ENCODE results near the gene ATG2A. TPM values are rescaled to one million over a fixed set of nuclear protein-coding genes. Genes with fewer than 3 reads are reported as not detected.

The ATG2A gene
- total RNA-seq, 1 donor from 2014 or later = 14.1 TPM

DNA sequence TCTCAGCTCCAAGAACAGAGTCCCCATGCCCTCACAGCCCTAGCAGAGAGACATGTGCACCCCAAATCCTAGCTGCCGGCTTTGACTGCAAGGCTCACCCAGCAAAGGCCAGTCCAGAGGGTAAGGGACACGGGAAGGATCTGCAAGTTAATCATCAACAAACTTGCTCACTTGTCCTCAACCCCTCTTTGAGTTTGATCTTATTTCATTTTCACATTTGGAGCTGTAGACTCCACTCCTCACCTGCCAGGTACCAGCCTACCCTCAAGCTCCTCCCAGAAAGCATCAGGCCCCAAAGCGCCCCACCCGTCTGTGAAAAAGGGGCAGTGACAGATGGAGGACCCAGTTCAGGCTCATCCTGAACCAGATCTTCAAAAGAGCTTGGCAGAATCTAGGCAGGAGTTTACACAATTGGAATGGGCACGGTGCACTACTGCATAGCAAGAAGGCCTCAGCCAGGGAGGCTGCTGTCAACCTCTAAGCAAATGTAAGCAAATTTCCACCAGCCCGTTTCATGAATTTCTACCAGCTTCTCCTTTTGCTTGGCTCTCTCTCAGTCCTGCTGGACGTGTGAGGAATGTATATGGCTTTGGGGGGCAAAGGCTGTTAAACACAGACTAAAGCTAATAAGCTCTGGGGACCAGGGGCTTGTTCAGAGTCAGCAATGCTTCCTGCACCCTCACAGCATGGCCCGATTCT, 44.1 kb downstream of the ATG2A start:
- DNase-seq (ENCODE audit: low read depth) = no peak

DNA sequence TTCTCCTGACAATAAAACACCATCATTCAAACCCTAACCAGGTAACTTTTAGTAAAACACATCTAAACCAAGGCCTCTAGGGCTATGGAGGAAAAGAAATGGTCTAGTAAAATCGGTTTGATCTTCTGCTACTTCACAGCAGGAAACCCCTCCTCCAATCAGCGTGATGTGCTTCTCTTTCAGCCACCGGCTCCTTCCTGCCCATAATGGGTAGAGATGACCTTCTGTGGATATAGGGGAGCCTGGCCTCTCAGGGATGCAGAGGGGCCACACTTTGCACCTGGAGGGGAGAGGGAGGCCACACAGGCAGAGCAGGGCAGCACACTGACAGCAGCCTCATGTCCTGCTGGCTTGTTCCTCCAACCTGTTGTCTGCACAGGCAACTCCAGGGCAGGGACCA, 45.5 kb downstream of the ATG2A start:
- no peak for DNase-seq (ENCODE audit: low read depth)

DNA sequence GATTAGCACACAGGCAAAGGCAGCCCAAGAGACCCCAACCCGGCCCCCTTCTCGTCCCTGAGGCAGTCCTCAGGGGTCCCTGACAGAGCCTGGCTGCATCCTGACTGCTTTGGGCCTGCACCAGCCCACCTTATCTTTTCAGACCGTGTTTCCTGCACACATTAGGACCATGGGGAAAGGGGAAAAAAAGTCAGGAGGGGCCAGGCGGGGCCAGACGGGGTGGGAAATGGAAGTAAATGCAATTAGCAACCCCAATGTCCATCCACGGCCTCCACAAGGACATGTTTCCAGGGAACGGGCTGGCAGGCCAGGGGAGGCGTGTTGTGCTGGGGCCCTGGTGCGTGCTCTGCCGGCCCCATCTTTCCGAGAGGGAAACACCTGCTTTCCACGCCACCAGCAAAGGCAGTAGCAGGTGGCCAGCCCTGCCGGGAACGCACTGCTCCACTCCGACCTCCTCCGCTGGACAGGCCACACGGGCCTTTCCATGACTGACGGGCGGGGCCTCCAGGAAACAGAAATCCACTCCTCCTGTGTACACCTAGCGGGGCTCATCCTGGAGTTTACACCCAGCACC, 46.0 kb downstream of the ATG2A start:
- peak; percentile 48 for DNase-seq (ENCODE audit: low read depth)

DNA sequence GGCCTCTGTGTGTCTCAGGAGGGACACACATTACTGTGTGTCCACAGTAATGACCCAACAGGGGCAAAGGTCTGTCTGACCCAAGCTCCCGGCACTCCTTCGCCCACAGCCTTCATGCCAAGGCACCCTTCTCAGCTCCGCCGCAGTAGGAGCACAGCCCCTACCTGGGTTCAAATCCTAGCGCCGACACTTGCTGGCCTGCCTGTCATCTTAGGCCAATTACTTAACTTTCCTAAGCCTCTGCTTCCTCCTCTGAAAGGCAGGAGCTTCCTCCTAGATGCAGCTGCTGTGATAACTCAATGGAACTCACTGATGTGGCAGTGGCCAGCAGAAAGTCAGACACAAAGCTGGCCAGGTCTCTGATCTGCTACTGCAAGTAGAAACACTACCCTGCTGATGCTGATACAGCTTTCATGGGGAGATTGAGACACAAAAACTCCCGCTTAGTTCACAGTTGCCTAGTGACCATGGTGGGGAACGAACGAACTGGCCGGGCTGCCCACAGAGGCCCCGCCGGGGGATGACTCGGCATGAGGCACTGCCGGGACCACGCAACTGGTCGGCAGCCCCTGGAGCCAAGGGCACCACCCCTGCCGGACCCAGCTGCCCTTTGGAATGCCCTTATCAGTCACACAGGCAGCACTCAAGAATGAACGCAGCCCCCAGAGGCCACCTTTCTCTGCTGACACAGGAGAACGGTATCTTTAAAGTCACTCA, 46.7 kb downstream of the ATG2A start:
- DNase-seq (ENCODE audit: low read depth) = peak; percentile 92

DNA sequence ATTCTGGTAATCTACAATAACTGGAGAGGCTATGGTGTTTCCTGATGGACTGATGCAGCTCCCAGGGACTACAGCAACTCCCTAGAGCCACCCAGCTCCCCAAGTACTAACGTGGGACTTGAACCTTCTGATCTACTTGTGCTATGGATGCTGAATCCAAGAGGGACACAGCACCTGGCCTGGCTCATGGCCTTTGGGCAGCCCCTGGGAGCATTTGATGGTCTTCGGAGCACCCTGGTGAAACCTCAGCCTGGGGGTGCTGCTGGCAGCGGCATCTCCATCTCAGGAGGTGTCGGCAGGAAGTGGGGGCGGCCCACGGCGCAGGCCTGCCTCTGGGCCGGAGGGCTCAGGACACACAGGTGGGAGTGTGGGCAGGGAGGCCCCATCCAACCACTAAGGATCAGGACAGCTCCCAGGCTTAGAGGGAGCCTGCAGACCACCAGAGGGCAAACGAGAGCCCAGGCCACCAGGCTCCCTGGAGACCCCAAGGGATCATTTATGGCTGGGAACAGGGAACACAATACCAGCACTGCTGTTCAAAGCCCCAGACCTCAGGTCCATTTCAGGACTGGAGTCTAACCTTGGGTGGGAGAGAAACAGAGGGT, 47.3 kb downstream of the ATG2A start:
- peak; percentile 68 for DNase-seq (ENCODE audit: low read depth)

DNA sequence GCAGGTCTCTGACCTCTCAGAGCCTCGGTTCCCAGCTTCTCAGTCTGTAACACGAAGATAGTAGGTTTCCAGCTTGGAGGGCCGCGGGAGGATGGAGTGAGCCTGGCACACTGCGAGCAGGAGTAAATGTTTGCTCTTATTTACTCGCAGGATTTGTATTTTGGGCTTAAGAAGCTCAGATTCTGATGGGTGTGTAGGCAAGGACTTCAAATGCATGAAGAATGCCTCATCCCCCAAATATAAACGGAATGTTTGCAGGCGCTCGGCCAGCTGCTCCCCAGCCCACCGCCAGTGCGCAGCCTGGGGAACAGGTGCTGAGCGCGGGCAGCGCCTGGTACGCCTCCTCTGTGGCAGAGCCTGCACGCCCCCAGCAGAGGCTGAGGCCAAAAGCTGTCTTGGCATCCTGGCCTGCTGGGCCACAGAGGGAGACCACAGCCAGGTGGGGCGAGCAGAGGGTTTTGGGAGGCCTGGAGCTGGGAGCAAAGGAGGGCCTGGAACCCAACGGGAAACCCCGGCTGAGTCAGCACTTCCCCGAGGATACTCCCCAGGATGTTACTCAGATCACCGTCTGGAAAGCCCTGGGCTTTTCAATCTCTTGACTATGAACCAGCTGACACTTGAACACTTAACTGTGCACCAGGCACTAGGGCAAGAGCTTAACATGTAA, 48.0 kb downstream of the ATG2A start:
- peak; percentile 99 for DNase-seq (ENCODE audit: low read depth)

DNA sequence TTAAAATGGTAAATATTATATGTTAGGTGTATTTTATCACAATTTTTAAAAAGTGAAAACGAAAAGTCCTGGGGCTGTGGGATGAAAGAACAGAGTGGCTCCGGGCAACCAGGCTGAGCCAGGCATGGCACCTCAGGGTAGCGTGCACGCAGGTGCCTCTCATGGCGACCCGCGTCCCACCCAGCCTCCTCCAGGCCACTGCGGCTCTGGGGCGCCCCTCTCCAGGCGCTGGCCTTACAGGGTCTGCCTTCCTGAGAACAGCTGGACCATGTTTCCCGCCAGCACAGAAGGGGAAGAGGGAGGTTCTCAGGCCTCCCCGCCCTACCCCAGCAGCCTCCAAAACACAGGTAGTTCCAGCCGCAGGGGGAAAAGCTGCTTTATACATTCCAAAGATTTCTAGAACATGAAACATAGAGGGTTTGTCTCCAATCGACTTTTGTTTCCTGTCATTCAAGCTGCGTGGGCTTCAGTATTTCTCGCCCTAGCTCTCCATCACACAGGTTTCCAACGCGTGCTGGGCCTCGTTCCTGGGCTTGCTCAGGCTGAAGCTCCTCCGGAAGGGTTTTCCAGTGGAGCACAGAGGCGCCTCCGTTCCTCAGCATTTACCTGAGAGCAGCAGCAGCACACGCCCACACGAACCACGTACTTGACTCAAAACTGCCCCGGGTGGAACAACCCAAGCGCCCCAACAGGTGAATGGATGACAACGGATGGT, 49.1 kb downstream of the ATG2A start:
- no peak for DNase-seq (ENCODE audit: low read depth)

DNA sequence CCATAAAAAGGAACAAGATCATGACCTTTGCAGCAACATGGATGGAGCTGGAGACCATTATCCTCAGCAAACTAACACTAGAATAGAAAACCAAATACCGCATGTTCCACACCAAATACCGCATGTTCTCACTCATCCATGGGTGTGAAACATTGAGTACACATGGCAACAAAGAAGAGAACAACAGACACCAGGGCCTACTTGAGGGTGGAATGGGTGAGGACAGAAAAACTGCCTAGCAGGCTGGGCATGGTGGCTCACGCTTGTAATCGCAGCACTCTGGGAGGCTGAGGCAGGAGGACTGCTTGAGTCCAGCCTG, 50.9 kb downstream of the ATG2A start:
- DNase-seq (ENCODE audit: low read depth) = no peak

DNA sequence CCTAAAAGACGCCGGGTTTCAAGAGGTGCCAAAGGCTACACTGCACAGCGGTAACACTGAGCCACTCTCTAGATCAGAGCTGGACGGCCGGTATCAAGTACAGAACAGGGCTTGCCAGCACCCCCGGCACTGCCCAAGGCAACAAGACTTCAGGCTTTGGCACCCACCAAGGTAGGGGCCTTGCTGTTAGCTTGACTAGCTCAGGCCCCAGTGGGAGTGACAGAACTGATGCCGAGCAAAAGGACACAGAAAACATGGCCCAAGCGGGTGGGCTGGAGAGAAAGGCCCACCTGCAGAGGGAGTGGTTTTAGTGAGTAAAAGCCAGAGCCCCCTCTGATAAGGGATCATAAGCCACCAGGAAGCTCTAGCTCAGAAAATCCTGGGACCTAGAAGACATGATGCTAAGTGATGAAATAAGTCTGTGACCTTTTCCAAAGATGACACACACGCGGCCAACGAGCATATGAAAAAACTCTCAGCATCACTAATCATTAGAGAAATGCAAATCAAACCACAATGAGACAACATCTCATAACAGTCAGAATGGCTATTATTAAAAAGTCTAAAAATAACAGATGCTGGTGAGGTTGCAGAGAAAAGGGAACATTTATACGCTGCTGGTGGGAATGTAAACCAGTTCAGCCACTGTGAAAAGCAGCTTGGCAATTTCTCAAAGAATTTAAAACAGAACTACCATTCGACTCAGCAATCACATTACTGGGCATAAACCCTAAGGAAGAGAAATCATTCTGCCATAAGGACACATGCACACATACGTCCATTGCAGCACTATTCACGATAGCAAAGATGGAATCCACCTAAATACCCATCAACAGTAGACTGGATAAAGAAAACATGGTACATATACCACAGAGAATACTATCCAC, 51.5 kb downstream of the ATG2A start:
- DNase-seq (ENCODE audit: low read depth) = peak; percentile 85

DNA sequence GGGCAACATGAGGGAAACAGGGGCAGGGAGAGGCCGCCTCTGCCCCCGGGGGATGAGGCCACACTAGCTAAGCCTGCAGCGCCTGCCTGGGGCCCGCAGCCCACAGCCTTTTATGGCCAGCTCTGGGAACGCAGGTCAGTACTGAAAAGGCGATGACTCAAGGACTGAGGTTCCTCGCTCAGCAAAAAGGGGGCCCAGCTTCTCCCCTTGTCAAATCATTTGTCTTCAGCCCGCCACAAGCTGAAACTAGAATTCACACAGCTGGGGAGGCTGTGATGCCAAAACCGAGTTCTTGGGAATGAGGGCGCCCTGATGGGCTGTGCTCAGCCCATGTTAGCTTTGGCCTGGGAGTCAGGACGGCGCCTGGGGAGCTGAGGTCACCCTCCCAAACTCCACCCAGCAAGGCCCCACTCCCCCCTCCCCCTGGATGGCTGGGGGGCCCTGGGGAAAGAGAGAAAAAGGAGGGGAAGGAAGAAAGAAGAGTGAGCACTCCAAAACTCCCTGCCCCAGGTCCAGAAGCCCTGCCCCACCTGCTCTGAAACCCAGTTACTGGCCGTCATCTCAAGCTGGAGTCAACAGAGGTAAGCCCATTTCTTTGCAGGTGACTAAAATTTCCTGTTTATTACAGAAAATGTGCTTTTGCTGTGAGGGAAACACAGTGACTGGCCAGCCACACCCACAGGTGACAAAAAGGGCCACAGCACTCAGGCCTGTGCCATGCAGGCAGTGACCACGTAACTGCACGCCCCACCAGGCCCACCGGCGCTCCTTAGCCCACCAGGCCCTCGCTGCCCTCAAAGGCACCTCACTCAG, 52.3 kb downstream of the ATG2A start:
- peak; percentile 97 for DNase-seq (ENCODE audit: low read depth)

DNA sequence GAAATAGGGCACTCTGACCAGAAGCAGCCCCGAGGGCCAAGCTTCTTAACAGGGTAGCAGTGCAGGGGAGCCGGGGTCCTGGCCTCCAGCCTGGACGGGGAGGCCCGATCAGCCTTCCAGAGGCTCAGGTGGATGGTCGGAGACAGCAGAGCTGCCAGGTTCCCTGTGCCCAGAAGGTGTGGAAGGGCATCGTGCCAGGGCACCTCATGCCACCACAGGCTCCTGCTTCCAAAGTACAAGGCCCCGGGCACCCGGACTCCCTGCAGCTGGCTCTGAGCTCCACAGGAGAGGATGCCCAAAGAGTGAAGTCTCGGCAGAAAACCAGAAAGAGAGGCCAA, 52.9 kb downstream of the ATG2A start:
- DNase-seq (ENCODE audit: low read depth) = no peak

DNA sequence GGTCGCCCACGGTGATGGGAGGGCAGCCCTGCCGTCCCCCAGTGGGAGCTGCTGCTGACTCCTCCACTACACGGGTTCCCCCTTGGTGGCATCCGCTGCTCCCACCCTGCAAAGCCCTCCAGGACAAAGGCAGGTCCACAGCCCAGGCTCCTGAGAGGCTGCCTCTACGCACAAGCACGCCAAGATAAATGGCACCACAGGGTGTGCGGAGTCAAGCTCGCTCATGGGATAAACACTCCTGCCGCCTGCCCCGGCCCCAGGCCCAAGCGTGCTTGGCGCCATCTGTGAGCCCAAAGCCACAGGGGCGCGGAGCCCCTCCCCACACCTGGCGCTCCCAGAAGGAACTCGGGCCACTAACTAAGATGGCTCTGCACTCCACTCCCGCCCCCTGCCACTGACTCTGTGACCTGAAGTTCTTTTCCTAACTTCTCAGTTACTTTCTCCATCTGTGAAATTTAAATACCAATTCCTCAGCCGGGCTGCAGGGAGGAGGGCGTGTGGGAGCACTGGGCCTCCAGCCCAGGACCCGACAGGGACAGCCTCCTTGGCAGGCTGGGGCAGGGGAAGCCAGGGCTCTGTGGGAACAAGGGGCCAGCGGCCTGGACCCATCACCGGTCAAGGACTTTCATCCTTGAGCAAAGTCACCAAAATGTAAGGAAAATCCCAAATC, 53.5 kb downstream of the ATG2A start:
- no peak for DNase-seq (ENCODE audit: low read depth)

DNA sequence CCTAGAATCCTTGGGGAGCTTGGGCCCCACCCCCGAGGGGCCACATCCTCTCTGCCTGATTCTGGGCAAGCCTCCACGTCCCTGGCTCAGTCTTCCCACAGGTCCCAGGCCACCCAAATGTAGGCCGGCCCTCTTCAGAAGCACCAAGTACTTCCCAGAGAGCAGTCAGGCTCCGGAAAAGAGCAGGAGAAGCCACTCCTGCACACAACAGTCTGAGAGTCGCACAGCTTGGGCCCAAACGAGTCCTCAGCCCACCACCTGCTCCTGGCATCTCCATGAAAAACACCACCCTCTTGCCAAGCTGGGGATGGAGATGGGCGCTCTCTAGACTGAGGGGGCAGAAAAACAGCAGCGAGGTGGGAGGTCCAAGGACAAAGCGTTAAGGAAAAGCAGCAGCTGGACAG, 54.0 kb downstream of the ATG2A start:
- no peak for DNase-seq (ENCODE audit: low read depth)

DNA sequence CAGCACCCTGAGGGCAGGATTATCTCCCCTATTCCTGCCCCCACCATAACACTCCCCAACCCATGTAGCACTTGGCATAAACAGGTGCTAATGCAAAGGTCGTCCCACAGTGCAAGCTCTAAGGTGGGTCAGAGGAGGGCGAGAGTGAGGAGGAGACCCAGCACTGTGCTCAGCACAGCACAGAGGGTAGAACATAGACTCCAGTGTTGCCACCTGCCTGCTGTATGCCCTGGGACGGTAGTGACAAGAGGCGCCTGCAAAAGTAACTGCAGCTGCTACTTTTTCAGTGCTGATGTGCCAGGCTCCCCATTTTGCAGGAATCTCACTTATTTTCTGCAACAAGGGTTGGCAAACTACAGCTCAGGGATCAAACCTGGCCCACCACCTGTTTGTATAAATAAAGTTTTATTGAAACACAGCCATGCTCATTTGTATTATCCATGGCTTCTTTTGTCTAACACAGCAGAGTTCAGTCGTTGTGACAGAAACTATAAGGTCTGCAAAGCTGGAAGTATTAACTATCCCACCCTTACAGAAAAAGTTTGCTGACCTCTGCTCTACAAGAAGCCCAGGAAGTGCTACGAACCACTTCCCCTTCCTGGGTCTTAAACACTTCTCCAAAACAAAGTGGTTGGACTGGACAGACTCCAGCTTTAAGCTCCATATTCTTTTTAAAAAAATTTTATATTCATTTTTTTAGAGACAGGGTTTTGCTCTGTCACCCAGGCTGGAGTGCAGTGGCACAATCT, 55.6 kb downstream of the ATG2A start:
- DNase-seq (ENCODE audit: low read depth) = no peak

DNA sequence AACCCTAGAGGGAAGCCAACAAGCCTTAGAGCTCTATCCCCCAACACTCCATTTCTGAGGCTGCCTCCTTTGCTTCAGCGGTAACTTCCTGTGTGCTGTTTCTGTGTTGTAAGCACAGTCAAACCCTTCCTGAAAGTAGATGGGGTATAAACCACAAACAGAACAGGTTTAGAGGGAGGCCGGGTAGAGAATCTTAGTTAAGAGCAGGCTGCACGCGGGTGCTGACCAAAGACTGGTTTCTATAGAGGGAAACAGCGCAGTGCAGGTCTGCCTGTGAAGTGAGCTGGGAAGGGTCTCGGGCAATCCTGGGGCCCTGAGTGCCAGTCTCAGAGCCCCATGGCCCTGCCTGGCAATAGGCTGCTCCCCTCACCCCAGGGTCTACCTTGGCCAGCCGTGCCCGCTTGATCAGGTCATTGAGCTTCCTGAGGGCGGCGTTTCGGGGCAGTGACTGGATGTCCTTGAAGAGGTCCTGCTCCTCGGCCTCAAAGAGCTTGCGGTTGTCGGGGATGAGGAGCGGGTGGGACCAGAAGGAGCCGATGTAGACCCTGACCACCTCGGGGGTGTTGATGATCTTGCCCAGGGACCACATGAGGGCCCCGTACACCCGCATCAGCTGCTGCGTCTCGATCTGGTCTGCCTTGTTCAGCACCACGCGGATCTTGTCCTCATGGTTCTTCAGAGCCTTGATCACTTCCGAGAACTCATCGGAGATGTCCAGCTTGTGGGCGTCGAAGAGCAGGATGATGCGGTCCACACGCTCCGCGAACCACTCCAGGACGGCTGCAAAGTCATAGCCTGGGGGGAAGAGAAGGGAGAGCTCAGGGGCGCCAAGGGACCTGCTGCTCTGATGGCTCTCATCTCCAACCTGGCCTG, 57.2 kb downstream of the ATG2A start:
- DNase-seq (ENCODE audit: low read depth) = no peak

DNA sequence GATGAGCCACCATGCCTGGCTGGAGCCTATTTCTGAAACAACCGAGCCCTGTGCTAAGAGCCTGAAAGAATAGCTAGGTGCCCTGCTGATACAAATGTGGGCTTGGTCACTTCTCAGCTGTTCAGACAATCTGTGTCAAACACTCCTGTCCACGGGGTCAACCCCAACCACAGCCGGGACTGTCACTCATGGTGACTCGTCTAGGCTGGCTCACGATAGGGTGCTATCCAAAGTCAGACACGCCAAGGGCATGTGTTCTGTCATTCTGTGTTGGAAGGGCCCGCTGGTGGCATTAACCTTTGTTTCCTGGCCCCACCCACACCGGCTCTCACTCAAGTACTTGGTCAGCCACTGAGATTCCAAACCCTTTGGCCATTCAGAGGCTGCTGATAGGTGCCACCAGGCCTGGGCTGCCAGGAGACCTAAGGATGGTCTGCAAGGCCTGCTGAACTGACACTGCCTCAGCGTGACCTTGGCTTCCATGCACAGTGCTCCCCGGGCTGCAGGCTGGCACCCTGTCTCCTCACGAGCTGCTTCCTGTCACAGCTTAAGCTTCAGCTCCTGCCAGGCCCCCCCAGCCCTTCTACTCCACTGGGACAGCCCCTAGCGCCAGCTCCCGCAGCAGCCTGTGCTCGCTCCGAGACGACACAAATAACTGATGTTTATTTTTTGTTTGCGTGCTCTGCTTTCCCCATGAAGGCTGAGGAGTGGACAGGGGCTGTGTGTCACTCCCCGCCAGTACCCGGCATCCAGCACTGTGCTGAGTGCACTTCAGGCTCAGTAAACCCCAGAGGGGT, 58.3 kb downstream of the ATG2A start:
- peak; percentile 99 for DNase-seq (ENCODE audit: low read depth)

Measured in myocyte (in vitro differentiated cells).